Esophagus squamous epithelium (tissue), 5 donors: Measurements from ENCODE around the gene UBE2Z. TPM values are rescaled to one million over a fixed set of nuclear protein-coding genes. Genes with fewer than 3 reads are reported as not detected.

Experiments used
- DNase-seq: peaks from one replicate; lab custom pipeline; 2025; lab: John Stamatoyannopoulos, UW
- H3K27ac ChIP-seq, 4 donors: fragments of 200-600 bp; sonication (generic); one replicate each; pipeline ENCODE4 v1.5.1; 2016 to 2019; ENCODE audit warnings: mild to moderate bottlenecking in 1 of 4
- H3K27me3 ChIP-seq, 4 donors: fragments of 200-600 bp; sonication (generic); 1 replicate in 3 of 4; 2 replicates in 1 of 4; pipeline versions ENCODE4 v1.5.1 to v1.6.0; 2017 to 2021; ENCODE audit warnings: antibody characterized with exemption in 1 of 4
- H3K36me3 ChIP-seq, 3 donors: fragments of 200-600 bp; sonication (generic); one replicate each; pipeline ENCODE4 v1.5.1; 2016 to 2019
- H3K4me1 ChIP-seq, 3 donors: fragments of 200-600 bp; sonication (generic); one replicate each; pipeline ENCODE4 v1.5.1; 2017 to 2019
- H3K4me3 ChIP-seq, 4 donors: fragments of 200-600 bp; sonication (generic); 1 replicate in 3 of 4; 2 replicates in 1 of 4; pipeline ENCODE4 v1.5.1; 2016 to 2019; ENCODE audit warnings: mild to moderate bottlenecking in 2 of 4, moderate library complexity in 1 of 4
- H3K9me3 ChIP-seq, 3 donors: fragments of 200-600 bp; sonication (generic); one replicate each; pipeline ENCODE4 v1.5.1; 2016 to 2019
- POLR2A ChIP-seq, 4 donors: fragments of 450-650 bp; IDR thresholded peaks; one replicate each; pipeline ENCODE4 v1.6.1; 2017; ENCODE audit warnings: antibody characterized with exemption in 4 of 4, mild to moderate bottlenecking in 4 of 4, moderate library complexity in 3 of 4
- WGBS, 2 donors: methylation state at CpG; one replicate each; pipeline ENCODE4 v1.1.5; 2018; 5-methylcytosine and 5-hydroxymethylcytosine counted together
- intact Hi-C: fragments of 100-400 bp; cut with DNase I; formaldehyde crosslinking; loops from one replicate; pipeline ENCODE4 v1.15.0; 2022
- small RNA-seq, 4 donors: library from RNA; depleted of rRNA; stranded (forward); fragments of <200 nt; gene quantifications; one replicate each; pipeline ENCODE3, GENCODE V24; 2016
- total RNA-seq, 4 donors: library from RNA; depleted of rRNA; stranded (reverse); fragments of >200 nt; gene quantifications; one replicate each; pipeline ENCODE4 v1.1.0, GENCODE V29; 2016
- TF ChIP-seq, protein P1 (sequence below), 6 experiments: fragments of 450-650 bp in 4 of 6; fragments of 200-600 bp in 2 of 6; sonication (generic) in 2 of 6; IDR thresholded peaks; one replicate each; pipeline ENCODE4 v1.5.1; 2016 to 2019; ENCODE audit warnings: antibody characterized with exemption in 6 of 6, mild to moderate bottlenecking in 4 of 6, moderate library complexity in 4 of 6
- donor health status: DM: yes; HTN: yes; CAD: no.

The UBE2Z gene
- total RNA-seq, 4 donors from 2014 or later = 45.3 to 57.6 (median 53.3) TPM

DNA sequence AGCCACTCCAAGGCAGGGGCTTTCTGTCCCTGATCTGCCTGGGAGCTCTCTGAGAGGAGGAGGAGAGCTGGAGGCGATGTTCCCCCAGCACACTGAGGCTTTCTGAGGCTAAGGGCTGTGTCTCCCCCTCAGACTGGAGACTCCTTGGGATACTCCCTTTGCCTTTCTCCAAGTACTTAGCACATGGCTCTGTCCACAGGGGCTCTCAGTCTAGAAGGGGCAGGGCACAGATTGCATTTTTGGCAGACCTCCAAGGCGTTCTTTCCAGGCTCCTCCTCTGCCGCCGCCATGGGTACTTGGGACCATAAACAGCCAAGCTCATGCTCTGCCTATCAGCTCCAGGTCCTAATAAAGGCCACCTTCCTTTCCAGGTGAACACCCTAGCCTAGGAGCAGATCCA, 62.0 kb downstream of the UBE2Z start:
- WGBS, 2 donors = 45 to 53% methylated on average over 3 of the region's 4 CpGs
- Histone ChIP-seq H3K27me3 (peaks cover 0 to 96% (median 1%) of the 10 kb centered on the region in 4 donors), H3K27ac (no peak overlapping the region), H3K9me3 (no peaks in the 10 kb centered on the region), H3K4me1 (peaks cover 0 to 7% (median 0%) of the 10 kb centered on the region in 3 donors), H3K36me3 (no peaks in the 10 kb centered on the region), H3K4me3 (no peak overlapping the region)
- intact Hi-C loops = no loop called here
- no peak for DNase-seq
- TF ChIP-seq, protein P1, sequence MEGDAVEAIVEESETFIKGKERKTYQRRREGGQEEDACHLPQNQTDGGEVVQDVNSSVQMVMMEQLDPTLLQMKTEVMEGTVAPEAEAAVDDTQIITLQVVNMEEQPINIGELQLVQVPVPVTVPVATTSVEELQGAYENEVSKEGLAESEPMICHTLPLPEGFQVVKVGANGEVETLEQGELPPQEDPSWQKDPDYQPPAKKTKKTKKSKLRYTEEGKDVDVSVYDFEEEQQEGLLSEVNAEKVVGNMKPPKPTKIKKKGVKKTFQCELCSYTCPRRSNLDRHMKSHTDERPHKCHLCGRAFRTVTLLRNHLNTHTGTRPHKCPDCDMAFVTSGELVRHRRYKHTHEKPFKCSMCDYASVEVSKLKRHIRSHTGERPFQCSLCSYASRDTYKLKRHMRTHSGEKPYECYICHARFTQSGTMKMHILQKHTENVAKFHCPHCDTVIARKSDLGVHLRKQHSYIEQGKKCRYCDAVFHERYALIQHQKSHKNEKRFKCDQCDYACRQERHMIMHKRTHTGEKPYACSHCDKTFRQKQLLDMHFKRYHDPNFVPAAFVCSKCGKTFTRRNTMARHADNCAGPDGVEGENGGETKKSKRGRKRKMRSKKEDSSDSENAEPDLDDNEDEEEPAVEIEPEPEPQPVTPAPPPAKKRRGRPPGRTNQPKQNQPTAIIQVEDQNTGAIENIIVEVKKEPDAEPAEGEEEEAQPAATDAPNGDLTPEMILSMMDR (IDR thresholded peaks at IDR 0.05) = no peak
- no peak for TF ChIP-seq POLR2A (IDR thresholded peaks at IDR 0.05)

DNA sequence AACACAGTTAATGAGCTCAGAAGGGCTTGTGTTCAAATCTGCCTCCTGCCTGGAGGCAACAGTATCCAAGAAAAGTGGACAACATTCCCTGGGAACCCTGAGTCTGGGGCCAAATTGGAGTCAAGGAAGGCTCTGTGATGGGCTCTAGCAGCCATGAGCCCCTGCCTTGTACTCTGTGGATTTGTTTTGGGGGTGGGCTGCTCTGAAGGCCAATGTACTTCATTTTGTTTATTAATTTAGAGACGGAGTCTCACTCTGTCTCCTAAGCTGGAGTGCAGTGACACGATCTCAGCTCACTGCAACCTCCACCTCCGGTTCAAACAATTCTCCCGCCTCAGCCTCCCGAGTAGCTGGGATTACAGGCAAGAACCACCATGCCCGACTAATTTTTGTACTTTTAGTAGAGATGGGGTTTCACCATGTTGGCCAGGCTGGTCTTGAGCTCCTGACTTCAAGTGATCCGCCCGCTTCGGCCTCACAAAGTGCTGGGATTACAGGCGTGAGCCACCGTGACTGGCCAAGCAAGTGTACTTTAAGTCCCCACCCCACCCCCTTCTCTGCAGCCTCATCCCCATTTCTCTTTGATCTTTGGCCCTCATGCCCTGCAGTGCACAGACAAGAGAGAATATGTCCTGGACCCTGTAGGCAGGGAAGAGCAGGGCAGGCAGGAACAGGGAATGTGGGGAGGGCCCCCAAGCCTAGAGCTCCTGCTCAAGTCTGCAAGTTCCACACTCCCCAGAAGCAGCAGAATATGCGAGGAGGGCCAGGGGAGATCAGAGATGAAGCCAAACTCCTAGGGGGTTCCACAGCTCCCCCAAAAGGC, 62.9 kb downstream of the UBE2Z start:
- H3K9me3 ChIP-seq = no peaks in the 10 kb centered on the region
- 75 to 78% methylated on average over 7 to 12 of the region's 12 CpGs for WGBS, 2 donors
- H3K36me3 ChIP-seq = no peaks in the 10 kb centered on the region
- H3K4me3 ChIP-seq = no peak overlapping the region
- intact Hi-C loops = no loop called here
- H3K27me3 ChIP-seq = peaks cover 0 to 99% (median 1%) of the 10 kb centered on the region in 4 donors
- TF ChIP-seq, protein P1 (IDR thresholded peaks at IDR 0.05) = no peak
- TF ChIP-seq POLR2A (IDR thresholded peaks at IDR 0.05) = no peak
- DNase-seq = no peak
- peaks cover 0 to 7% (median 0%) of the 10 kb centered on the region in 3 donors for H3K4me1 ChIP-seq
- H3K27ac ChIP-seq = no peak overlapping the region

DNA sequence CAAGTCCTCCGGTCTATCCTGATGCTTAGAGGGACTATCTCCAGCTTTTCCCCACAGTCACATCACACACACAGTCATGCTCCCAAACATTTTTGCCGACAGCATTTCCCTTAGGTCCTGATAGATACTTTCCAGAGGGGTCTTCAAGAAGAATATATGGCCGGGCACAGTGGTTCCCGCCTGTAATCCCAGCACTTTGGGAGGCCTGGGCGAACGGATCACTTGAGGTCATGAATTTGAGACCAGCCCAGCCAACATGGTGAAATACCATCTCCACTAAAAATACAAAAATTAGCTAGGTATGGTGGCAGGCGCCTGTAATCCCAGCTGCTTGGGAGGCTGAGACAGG, 64.5 kb downstream of the UBE2Z start:
- Histone ChIP-seq H3K9me3 (no peaks in the 10 kb centered on the region), H3K27me3 (peaks cover 0 to 94% (median 1%) of the 10 kb centered on the region in 4 donors), H3K4me3 (no peak overlapping the region), H3K36me3 (no peaks in the 10 kb centered on the region), H3K4me1 (peaks cover 0 to 7% (median 0%) of the 10 kb centered on the region in 3 donors), H3K27ac (no peak overlapping the region)
- DNase-seq = no peak
- intact Hi-C loops = no loop called here
- 68 to 100% methylated on average over 1 to 6 of the region's 7 CpGs for WGBS, 2 donors
- TF ChIP-seq, protein P1 (IDR thresholded peaks at IDR 0.05) = no peak
- no peak for TF ChIP-seq POLR2A (IDR thresholded peaks at IDR 0.05)

DNA sequence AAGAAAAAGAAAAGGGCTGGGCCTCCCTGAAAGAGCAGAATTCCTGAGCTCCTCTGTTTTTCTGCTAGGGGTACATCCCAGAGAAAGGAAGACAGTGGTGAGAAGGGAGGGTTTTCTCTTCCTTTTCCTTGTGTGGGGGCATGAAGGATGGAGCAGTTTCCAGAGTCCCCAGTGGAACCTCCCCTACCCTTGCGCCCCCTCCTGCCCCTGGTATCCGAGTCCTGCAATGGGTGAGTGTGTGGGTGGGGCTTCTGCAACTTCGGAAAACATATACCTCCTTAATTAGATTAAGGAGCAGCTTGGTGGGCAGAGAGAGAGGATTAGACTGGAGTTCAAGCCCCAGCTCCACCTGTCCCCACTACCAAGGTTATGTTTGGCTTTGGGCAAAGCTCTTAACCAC, 65.6 kb downstream of the UBE2Z start:
- intact Hi-C loops = no loop called here
- Histone ChIP-seq H3K36me3 (no peaks in the 10 kb centered on the region), H3K9me3 (no peaks in the 10 kb centered on the region), H3K4me3 (no peak overlapping the region), H3K4me1 (peaks cover 0 to 7% (median 0%) of the 10 kb centered on the region in 3 donors), H3K27me3 (peaks cover 0 to 86% (median 1%) of the 10 kb centered on the region in 4 donors), H3K27ac (no peak overlapping the region)
- TF ChIP-seq POLR2A (IDR thresholded peaks at IDR 0.05) = no peak
- TF ChIP-seq, protein P1 (IDR thresholded peaks at IDR 0.05) = no peak
- 40 to 60% methylated on average over 3 of the region's 3 CpGs for WGBS, 2 donors
- DNase-seq = no peak

Small RNA genes within 50 kb of the gene (small RNA-seq; reads per million reads assigned to genes)
- gene AC068531.1 = 0 reads per million in 4 donors
- 0 reads per million in 4 donors for gene RF00263
- 0 to 0.27 (median 0) reads per million in 4 donors for gene RF01210
- 0 to 0.41 (median 0.08) reads per million in 4 donors for gene RNU1-42P

Other genes starting within 250 kb of the UBE2Z start
- gene PRAC1, start 185.9 kb upstream of the UBE2Z start, total RNA-seq = not detected
- not detected for gene PRAC2, start 185.2 kb upstream of the UBE2Z start, total RNA-seq
- gene HOXB13, start 179.7 kb upstream of the UBE2Z start, total RNA-seq = not detected
- gene TTLL6, start 91.2 kb upstream of the UBE2Z start, total RNA-seq = under 1 TPM in 1 of 4 donors, not detected in 3; 0.19 TPM
- 100 to 1,000 TPM in 1 of 4 donors, 10 to 100 TPM in 3; 62.3 to 129 (median 79.4) TPM for gene CALCOCO2, start 77.4 kb upstream of the UBE2Z start, total RNA-seq
- 100 to 1,000 TPM; 111 to 210 (median 162) TPM for gene ATP5MC1, start 15.6 kb upstream of the UBE2Z start, total RNA-seq
- gene SNF8, start 36.4 kb downstream of the UBE2Z start, total RNA-seq = 10 to 100 TPM; 39.0 to 64.7 (median 60.4) TPM
- gene GIP, start 60.2 kb downstream of the UBE2Z start, total RNA-seq = not detected
- gene IGF2BP1, start 89.0 kb downstream of the UBE2Z start, total RNA-seq = not detected
- gene B4GALNT2, start 224.4 kb downstream of the UBE2Z start, total RNA-seq = under 1 TPM in 1 of 4 donors, not detected in 3; 0.04 TPM